ENCODE data around the gene MS4A15. TPM values are rescaled to one million over a fixed set of nuclear protein-coding genes. Genes with fewer than 3 reads are reported as not detected.

The MS4A15 gene
- total and polyA plus RNA-seq, 9 of the 15 experiments (the other 6 are each of a cell fraction or from before 2014, with no cell fraction given): not detected

DNA sequence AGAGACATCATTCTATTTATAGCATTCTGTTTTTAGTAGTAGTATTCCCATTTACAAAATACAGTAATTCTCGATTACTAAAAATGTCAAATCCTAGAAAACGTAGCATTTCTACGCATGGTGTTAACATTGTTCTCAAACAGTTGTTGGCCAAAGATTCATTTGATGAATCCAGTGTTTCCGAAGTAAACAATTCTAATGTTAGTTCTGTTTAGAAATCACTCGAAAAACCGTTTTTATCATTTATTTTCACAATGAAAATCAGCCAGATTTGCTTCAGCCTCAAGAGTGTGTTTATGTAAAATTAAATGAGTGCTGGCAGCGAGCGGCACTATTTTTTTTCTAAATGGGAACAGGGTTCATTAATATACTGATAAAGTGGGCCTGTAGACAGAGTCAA lies 25.1 kb upstream of the MS4A15 start (continued):
- TF ChIP-seq, protein P1, sequence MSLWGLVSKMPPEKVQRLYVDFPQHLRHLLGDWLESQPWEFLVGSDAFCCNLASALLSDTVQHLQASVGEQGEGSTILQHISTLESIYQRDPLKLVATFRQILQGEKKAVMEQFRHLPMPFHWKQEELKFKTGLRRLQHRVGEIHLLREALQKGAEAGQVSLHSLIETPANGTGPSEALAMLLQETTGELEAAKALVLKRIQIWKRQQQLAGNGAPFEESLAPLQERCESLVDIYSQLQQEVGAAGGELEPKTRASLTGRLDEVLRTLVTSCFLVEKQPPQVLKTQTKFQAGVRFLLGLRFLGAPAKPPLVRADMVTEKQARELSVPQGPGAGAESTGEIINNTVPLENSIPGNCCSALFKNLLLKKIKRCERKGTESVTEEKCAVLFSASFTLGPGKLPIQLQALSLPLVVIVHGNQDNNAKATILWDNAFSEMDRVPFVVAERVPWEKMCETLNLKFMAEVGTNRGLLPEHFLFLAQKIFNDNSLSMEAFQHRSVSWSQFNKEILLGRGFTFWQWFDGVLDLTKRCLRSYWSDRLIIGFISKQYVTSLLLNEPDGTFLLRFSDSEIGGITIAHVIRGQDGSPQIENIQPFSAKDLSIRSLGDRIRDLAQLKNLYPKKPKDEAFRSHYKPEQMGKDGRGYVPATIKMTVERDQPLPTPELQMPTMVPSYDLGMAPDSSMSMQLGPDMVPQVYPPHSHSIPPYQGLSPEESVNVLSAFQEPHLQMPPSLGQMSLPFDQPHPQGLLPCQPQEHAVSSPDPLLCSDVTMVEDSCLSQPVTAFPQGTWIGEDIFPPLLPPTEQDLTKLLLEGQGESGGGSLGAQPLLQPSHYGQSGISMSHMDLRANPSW (CRISPR knock-in tag; IDR thresholded peaks at IDR 0.05): no peak
- no peak for TF ChIP-seq HNRNPUL1 (IDR thresholded peaks at IDR 0.05; ENCODE audit: low read length)

- H3K79me2 ChIP-seq (ENCODE audit: control insufficient read depth, insufficient read depth, low read length): no peaks in the 10 kb centered on the region
- H3K9me1 ChIP-seq (ENCODE audit: control insufficient read depth, insufficient read depth, low read length): no peaks in the 10 kb centered on the region
- H3K4me3 ChIP-seq: no peak overlapping the region
- no peak overlapping the region for H2AFZ ChIP-seq (ENCODE audit: low read depth, low read length)
- no peaks in the 10 kb centered on the region for H3K36me3 ChIP-seq (ENCODE audit: control insufficient read depth, insufficient read depth, low read length)
- FAIRE-seq: no peak
- no peak for DNase-seq (ENCODE audit: extremely low read depth in 1 of 4, low spot score in 3 of 4)
- intact Hi-C loops (cut with micrococcal nuclease) (no loop called here), in situ Hi-C loops (cut with MboI) (no loop called here)
- CTCF ChIA-PET (ENCODE audit: low intra/inter-chr PET ratio): no interaction called here
- H3K27me3 ChIP-seq (ENCODE audit: control insufficient read depth in 2 of 2, insufficient read depth in 2 of 2, low read length in 2 of 2): peaks cover 20 to 30% of the 10 kb centered on the region in 2 experiments; a peak in 4 of 5 replicates
- POLR2A ChIA-PET: no interaction called here
- BruUV-seq (replicated peaks): no TSS peak
- no peak overlapping the region for H3K9ac ChIP-seq (ENCODE audit: insufficient read depth in 1 of 2, low read depth in 2 of 2, low read length in 2 of 2)
- H4K20me1 ChIP-seq (replicated peaks; ENCODE audit: control insufficient read depth, insufficient read depth, low read length): no peaks in the 10 kb centered on the region
- 4% methylated on average over 4 of the region's 4 CpGs for WGBS (ENCODE audit: insufficient coverage, low coverage, missing lambda C conversion rate)
- no peak overlapping the region for H3K4me2 ChIP-seq (ENCODE audit: insufficient read depth, low read length)
- ATAC-seq: no peak
- H3K4me1 ChIP-seq (replicated peaks in 1 of 2; ENCODE audit: control insufficient read depth in 2 of 2, insufficient read depth in 2 of 2, low read length in 2 of 2): no peaks in the 10 kb centered on the region
- no peaks in the 10 kb centered on the region for H3K9me3 ChIP-seq (replicated peaks; ENCODE audit: control insufficient read depth, insufficient read depth, low read depth, low read length)
- H3K27ac ChIP-seq (ENCODE audit: extremely low read depth, low read depth, low read length): no peak overlapping the region
- TF ChIP-seq SMARCA5 (IDR thresholded peaks at IDR 0.05) (no peak), NFRKB (IDR thresholded peaks at IDR 0.05; ENCODE audit: low read depth) (no peak), CXXC5 (CRISPR knock-in tag; IDR thresholded peaks at IDR 0.05) (no peak), ATF7 (IDR thresholded peaks at IDR 0.05) (no peak), FOXJ3 (CRISPR knock-in tag; IDR thresholded peaks at IDR 0.05) (no peak), JUN (IDR thresholded peaks at IDR 0.05; ENCODE audit: borderline replicate concordance, low read depth, low read length) (no peak), JUN (CRISPR knock-in tag; IDR thresholded peaks at IDR 0.05; ENCODE audit: borderline replicate concordance) (no peak), NFYB (IDR thresholded peaks at IDR 0.05; ENCODE audit: extremely low read depth, insufficient read length) (no peak), ZNF24 (IDR thresholded peaks at IDR 0.05) (no peak), ETV5 (CRISPR knock-in tag; IDR thresholded peaks at IDR 0.05; ENCODE audit: low read depth) (no peak), NR2C1 (IDR thresholded peaks at IDR 0.05) (no peak), NR2C1 (tag; IDR thresholded peaks at IDR 0.05) (no peak), HIVEP1 (CRISPR knock-in tag; IDR thresholded peaks at IDR 0.05) (no peak), MTA3 (IDR thresholded peaks at IDR 0.05; ENCODE audit: borderline replicate concordance) (no peak), LCOR (CRISPR knock-in tag; IDR thresholded peaks at IDR 0.05) (no peak), CC2D1A (IDR thresholded peaks at IDR 0.05) (no peak), SIRT6 (IDR thresholded peaks at IDR 0.05; ENCODE audit: low read depth, low read length) (no peak)
- TF ChIP-seq, protein P2, sequence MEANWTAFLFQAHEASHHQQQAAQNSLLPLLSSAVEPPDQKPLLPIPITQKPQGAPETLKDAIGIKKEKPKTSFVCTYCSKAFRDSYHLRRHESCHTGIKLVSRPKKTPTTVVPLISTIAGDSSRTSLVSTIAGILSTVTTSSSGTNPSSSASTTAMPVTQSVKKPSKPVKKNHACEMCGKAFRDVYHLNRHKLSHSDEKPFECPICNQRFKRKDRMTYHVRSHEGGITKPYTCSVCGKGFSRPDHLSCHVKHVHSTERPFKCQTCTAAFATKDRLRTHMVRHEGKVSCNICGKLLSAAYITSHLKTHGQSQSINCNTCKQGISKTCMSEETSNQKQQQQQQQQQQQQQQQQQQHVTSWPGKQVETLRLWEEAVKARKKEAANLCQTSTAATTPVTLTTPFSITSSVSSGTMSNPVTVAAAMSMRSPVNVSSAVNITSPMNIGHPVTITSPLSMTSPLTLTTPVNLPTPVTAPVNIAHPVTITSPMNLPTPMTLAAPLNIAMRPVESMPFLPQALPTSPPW (CRISPR knock-in tag; IDR thresholded peaks at IDR 0.05): no peak
- TF ChIP-seq, protein P3, sequence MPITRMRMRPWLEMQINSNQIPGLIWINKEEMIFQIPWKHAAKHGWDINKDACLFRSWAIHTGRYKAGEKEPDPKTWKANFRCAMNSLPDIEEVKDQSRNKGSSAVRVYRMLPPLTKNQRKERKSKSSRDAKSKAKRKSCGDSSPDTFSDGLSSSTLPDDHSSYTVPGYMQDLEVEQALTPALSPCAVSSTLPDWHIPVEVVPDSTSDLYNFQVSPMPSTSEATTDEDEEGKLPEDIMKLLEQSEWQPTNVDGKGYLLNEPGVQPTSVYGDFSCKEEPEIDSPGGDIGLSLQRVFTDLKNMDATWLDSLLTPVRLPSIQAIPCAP (CRISPR knock-in tag; IDR thresholded peaks at IDR 0.05; ENCODE audit: borderline replicate concordance): no peak
Observed at GRCh38 chr11:60734279-60734678, 22.4 kb upstream of the MS4A15 start.

Data from K562 (cell line).